A549 treated with Mapracorat at 1 μM for 4 hours (cell line): ENCODE results near the gene MVB12A. TPM values are rescaled to one million over a fixed set of nuclear protein-coding genes. Genes with fewer than 3 reads are reported as not detected.

ENCODE experiments used
- total RNA-seq: library from RNA; stranded (reverse); fragments of 200-300 nt; extraction: Qiagen RNA extraction; gene quantifications from 5 replicates; pipeline ENCODE4 v1.2.3, GENCODE V29; 2022

The MVB12A gene
- total RNA-seq = 27.7 to 42.0 TPM (median 41.3 TPM) in 5 replicates

GRCh38 chr19:17419621-17420474 is at the start of gene MVB12A:
TSS of gene MVB12A (plus strand) at chr19:17420047. CDS start at chr19:17420136, 89 bp downstream.

GRCh38 chr19:17376935-17377600 is 42.8 kb upstream of the MVB12A start, which contains the start of gene PLVAP:
TSS of gene PLVAP (minus strand) at chr19:17377342. CDS start at chr19:17377288, 54 bp downstream.

GRCh38 chr19:17393914-17394313 is 25.9 kb upstream of the MVB12A start, which contains the start of gene CCDC194:
TSS of gene CCDC194 (minus strand) at chr19:17394196. CDS start at chr19:17394158, 38 bp downstream.

GRCh38 chr19:17405250-17406045 is 14.4 kb upstream of the MVB12A start, which contains the start of gene BST2:
TSS of gene BST2 (minus strand) at chr19:17405630. CDS start at chr19:17405575, 55 bp downstream.

GRCh38 chr19:17448131-17448967 is 28.5 kb downstream of the MVB12A start, which contains the start of gene TMEM221:
TSS of gene TMEM221 (minus strand) at chr19:17448668. CDS start at chr19:17448462, 206 bp downstream.

GRCh38 chr19:17460372-17461230 is 40.8 kb downstream of the MVB12A start, which contains the start of gene NXNL1:
TSS of gene NXNL1 (minus strand) at chr19:17460926. CDS start at chr19:17460869, 57 bp downstream.

GRCh38 chr19:17470068-17470841 is 50.4 kb downstream of the MVB12A start, which contains the start of gene SLC27A1:
TSS of gene SLC27A1 (plus strand) at chr19:17470524. CDS start at chr19:17470541, 17 bp downstream.

Other genes starting within 250 kb of the MVB12A start
- 13.8 to 16.3 TPM (median 14.9 TPM) in 5 replicates for gene USE1, start 204.7 kb upstream of the MVB12A start, total RNA-seq
- 10.3 to 12.6 TPM (median 12.1 TPM) in 5 replicates for gene OCEL1, start 193.8 kb upstream of the MVB12A start, total RNA-seq
- gene NR2F6, start 174.1 kb upstream of the MVB12A start, total RNA-seq = 27.2 to 64.7 TPM (median 62.9 TPM) in 5 replicates
- not detected in 5 replicates for gene USHBP1, start 155.3 kb upstream of the MVB12A start, total RNA-seq
- gene BABAM1, start 152.6 kb upstream of the MVB12A start, total RNA-seq = 59.1 to 64.3 TPM (median 61.0 TPM) in 5 replicates
- 0.22 to 0.56 TPM (median 0.35 TPM) in 5 replicates for gene ANKLE1, start 138.1 kb upstream of the MVB12A start, total RNA-seq
- gene ABHD8, start 116.6 kb upstream of the MVB12A start, total RNA-seq = 1.9 to 3.5 TPM (median 2.8 TPM) in 5 replicates
- gene MRPL34, start 114.2 kb upstream of the MVB12A start, total RNA-seq = 56.1 to 87.4 TPM (median 83.9 TPM) in 5 replicates
- gene DDA1, start 110.5 kb upstream of the MVB12A start, total RNA-seq = 49.5 to 59.2 TPM (median 55.7 TPM) in 5 replicates
- 1.9 to 4.1 TPM (median 3.4 TPM) in 5 replicates for gene ANO8, start 85.2 kb upstream of the MVB12A start, total RNA-seq
- gene GTPBP3, start 82.5 kb upstream of the MVB12A start, total RNA-seq = 14.4 to 22.1 TPM (median 20.2 TPM) in 5 replicates
- not detected in 5 replicates for gene PLVAP, start 42.7 kb upstream of the MVB12A start, total RNA-seq
- gene CCDC194, start 25.9 kb upstream of the MVB12A start, total RNA-seq = not detected in 5 replicates
- 0.13 to 0.24 TPM in 2 of 5 replicates, not detected in the others for gene BST2, start 14.4 kb upstream of the MVB12A start, total RNA-seq
- 0.32 to 0.85 TPM (median 0.83 TPM) in 5 replicates for gene TMEM221, start 28.6 kb downstream of the MVB12A start, total RNA-seq
- not detected in 5 replicates for gene NXNL1, start 40.9 kb downstream of the MVB12A start, total RNA-seq
- 2.5 to 3.0 TPM (median 2.5 TPM) in 5 replicates for gene SLC27A1, start 50.5 kb downstream of the MVB12A start, total RNA-seq
- gene PGLS, start 91.6 kb downstream of the MVB12A start, total RNA-seq = 46.6 to 76.0 TPM (median 72.5 TPM) in 5 replicates
- 55.3 to 75.3 TPM (median 70.2 TPM) in 5 replicates for gene COLGALT1, start 135.6 kb downstream of the MVB12A start, total RNA-seq